HEK293T (cell line): ENCODE measurements around the gene CCSAP.

Source experiments
- ARNT ChIP-seq: fragments of 450-650 bp; IDR thresholded peaks from 2 replicates; pipeline ENCODE4 v1.6.1; 2017; ENCODE audit warnings: mild to moderate bottlenecking
- BHLHE40 ChIP-seq: fragments of 450-650 bp; IDR thresholded peaks from 2 replicates; pipeline ENCODE4 v1.6.1; 2016; ENCODE audit warnings: mild to moderate bottlenecking, moderate library complexity, borderline replicate concordance
- CTBP1 ChIP-seq: fragments of 450-650 bp; IDR thresholded peaks from 2 replicates; pipeline ENCODE4 v1.6.1; 2016; ENCODE audit warnings: borderline replicate concordance
- ELF4 ChIP-seq: fragments of 450-650 bp; IDR thresholded peaks from 2 replicates; pipeline ENCODE4 v1.6.1; 2017; ENCODE audit warnings: antibody characterized with exemption
- FOXM1 ChIP-seq: fragments of 450-650 bp; IDR thresholded peaks from 2 replicates; pipeline ENCODE4 v1.6.1; 2017; ENCODE audit warnings: mild to moderate bottlenecking, borderline replicate concordance
- HDGF ChIP-seq: fragments of 450-650 bp; IDR thresholded peaks from 2 replicates; pipeline ENCODE4 v1.6.1; 2017; ENCODE audit warnings: antibody characterized with exemption, borderline replicate concordance
- LEF1 ChIP-seq: fragments of 450-650 bp; IDR thresholded peaks from 2 replicates; pipeline ENCODE4 v1.6.1; 2017; ENCODE audit warnings: mild to moderate bottlenecking, borderline replicate concordance
- SP1 ChIP-seq: fragments of 450-650 bp; IDR thresholded peaks from 2 replicates; pipeline ENCODE4 v1.6.1; 2017
- SUZ12 ChIP-seq: fragments of 450-650 bp; IDR thresholded peaks from 2 replicates; pipeline ENCODE4 v1.6.1; 2016; ENCODE audit warnings: mild to moderate bottlenecking
- ZNF384 ChIP-seq: fragments of 450-650 bp; IDR thresholded peaks from 2 replicates; pipeline ENCODE4 v1.6.1; 2016
- TF ChIP-seq, protein P1 (sequence below): fragments of 450-650 bp; IDR thresholded peaks from 2 replicates; pipeline ENCODE4 v1.6.1; 2016

DNA sequence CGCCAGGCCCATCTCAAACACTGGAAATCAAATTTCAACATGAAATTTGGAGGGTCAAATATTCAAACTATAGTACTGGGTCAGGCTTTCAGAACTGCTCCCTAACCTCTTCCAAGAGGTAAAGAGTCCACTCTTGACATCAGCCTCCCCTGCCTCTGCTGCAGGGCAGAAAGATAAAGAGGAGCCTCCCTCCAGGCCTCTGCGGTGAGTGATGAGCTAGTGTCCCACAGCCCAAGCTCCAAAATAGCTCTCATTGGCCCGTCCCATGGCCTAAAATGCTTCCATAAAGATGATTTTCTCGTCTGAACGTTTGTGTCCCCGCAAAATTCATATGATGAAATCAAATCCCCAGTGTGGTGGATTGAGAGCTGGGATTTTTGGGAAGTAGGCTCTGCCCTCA is 33.7 kb upstream of the CCSAP start:
- TF ChIP-seq LEF1 = no peak
- no peak for TF ChIP-seq SP1
- TF ChIP-seq SUZ12 = no peak
- TF ChIP-seq BHLHE40 = no peak
- TF ChIP-seq CTBP1 = no peak
- TF ChIP-seq HDGF = no peak
- TF ChIP-seq ELF4 = no peak
- TF ChIP-seq FOXM1 = no peak
- TF ChIP-seq ARNT = no peak
- TF ChIP-seq, protein P1, sequence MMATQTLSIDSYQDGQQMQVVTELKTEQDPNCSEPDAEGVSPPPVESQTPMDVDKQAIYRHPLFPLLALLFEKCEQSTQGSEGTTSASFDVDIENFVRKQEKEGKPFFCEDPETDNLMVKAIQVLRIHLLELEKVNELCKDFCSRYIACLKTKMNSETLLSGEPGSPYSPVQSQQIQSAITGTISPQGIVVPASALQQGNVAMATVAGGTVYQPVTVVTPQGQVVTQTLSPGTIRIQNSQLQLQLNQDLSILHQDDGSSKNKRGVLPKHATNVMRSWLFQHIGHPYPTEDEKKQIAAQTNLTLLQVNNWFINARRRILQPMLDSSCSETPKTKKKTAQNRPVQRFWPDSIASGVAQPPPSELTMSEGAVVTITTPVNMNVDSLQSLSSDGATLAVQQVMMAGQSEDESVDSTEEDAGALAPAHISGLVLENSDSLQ = no peak
- TF ChIP-seq ZNF384 = no peak
